Effector CD8-positive, alpha-beta T cell (primary cell): ENCODE measurements around the gene HOXD10.

Experiments used
- DNase-seq: peaks from one replicate; lab custom pipeline; 2025; lab: John Stamatoyannopoulos, UW

Gene HOXD10

DNA sequence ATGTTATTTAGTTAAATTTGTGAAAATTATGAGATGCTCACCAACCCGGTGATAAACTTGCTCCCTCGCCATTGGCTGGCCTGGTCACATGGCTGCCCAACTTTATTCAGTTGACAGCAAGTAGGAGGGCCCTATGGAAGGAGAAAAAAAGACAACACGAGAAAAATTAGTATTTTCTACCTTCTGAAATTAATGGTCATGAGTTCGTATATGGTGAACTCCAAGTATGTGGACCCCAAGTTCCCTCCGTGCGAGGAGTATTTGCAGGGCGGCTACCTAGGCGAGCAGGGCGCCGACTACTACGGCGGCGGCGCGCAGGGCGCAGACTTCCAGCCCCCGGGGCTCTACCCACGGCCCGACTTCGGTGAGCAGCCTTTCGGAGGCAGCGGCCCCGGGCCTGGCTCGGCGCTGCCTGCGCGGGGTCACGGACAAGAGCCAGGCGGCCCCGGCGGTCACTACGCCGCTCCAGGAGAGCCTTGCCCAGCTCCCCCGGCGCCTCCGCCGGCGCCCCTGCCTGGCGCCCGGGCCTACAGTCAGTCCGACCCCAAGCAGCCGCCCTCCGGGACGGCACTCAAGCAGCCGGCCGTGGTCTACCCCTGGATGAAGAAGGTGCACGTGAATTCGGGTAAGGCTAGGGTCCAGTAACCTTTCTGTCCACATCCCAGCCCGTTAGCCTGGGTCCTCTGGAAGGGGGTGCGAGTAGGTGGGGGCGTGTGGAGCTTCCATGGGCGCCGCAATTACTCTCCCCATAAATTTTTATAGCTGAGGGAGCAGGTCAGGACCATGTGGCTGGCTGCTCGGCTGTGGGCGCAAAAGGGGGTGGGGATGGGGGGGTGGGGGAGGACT, 35.1 kb downstream of the HOXD10 start, which contains the start of gene HOXD4:
HOXD4 (plus strand) TSS at position 109 of the 846 bp plus-strand sequence; CDS start at position 193, 84 bp downstream.
- DNase-seq, result no peak

DNA sequence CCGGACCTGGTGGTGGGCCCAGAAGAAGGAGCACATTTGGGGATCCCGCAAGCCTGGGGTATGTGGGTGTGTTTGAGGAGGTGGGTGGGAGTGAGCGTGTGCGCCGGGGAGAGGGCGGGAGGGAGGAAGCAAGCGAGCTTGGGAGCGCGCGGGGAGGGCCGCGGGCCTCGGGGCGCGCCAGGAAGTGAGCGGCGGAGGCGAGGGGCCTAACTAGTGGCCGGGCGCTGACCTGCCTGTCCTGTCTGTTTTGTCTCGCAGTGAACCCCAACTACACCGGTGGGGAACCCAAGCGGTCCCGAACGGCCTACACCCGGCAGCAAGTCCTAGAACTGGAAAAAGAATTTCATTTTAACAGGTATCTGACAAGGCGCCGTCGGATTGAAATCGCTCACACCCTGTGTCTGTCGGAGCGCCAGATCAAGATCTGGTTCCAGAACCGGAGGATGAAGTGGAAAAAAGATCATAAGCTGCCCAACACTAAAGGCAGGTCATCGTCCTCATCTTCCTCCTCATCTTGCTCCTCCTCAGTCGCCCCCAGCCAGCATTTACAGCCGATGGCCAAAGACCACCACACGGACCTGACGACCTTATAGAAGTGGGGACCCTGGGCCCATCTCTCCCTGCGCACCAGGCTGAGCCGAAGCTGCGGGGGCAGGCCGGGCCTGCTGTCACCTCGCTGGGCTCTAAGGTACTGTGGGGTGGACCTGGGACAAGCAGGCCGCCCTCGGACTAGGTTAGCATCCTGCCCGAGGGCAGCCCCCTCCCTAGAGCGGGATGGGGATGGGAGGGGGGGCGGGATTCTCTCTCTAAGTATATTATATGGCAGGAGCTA, 36.0 kb downstream of the HOXD10 start:
- no peak for DNase-seq

GRCh38 chr2:176154576-176155252, 38.1 kb downstream of the HOXD10 start:
- no peak for DNase-seq

GRCh38 chr2:176155356-176156044, 38.9 kb downstream of the HOXD10 start:
- DNase-seq, result no peak

- DNase-seq, result no peak
Observed at GRCh38 chr2:176156301-176156806, 39.8 kb downstream of the HOXD10 start.

DNA sequence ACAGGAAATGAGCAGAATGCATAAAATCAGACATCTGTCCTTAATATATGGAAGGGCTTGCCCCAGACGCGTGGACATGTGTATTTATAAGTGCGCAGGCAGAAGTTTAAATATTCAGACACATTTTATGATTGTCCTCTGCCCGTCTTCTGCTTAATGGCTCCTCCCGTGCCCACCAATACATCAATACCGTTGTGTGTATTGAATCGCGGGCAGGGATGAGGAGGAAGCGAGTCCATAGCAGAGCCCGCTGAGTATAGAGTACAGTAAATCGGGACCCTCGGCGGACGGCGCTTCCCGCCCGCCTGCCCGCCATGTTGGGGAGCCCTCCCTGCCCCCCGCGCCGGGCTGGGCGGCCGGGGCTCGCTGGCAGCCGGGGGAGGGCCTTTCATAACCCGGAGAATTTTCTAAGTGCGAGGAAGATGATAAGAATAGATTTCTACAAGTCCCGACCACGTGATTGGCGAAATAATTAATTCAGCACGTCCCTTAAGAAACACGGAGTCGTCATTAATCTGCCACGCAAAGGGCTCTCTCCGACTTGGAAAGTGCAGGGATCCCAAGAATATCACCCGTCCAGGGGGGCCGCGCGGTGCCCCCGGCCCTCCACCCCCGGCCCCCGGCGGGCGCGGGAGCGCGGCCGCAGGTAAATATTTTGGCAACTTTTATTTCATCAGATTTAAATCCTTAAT, 40.4 kb downstream of the HOXD10 start, which contains the start of gene HOXD3:
HOXD3 (plus strand) TSS at position 501 of the 692 bp plus-strand sequence. CDS start 11,808 bp downstream, outside the sequence.
- DNase-seq, result no peak

DNA sequence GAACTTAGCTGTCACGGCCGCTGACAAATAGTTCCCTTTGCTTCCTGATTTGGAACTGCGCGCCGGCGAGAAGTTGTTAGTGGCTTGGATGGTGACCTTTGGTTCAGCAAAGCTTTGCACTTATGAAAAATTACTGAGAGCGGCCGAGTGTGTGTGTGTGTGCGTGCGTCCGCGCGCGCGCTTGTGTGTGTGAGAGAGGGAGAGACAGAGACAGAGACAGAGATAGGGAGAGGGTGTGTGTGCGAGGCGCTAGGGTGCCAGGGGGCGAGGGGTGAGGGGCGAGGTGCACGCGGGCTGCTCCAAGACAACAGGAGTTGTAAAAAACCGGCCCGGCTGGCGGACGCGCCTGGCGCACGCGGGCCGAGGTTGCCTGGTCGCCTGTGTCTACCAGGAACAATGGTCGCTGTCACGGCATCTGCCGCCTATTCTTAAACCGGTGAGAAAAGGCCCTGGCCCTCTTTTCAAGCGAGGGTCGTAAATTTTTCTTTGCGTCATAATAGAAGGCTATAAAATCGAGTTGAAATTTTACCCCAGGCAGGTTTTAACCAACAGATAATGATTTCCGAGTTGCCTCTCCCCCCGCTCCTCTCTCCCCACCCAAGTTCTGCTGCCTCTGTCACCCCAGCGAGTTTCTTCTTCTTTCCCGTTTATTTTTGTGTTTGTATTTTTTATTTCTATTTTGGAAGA, 41.1 kb downstream of the HOXD10 start:
- no peak for DNase-seq

- no peak for DNase-seq
Observed at GRCh38 chr2:176158186-176158591, 41.6 kb downstream of the HOXD10 start.

- no peak for DNase-seq
Observed at GRCh38 chr2:176158855-176159662, 42.5 kb downstream of the HOXD10 start.

DNA sequence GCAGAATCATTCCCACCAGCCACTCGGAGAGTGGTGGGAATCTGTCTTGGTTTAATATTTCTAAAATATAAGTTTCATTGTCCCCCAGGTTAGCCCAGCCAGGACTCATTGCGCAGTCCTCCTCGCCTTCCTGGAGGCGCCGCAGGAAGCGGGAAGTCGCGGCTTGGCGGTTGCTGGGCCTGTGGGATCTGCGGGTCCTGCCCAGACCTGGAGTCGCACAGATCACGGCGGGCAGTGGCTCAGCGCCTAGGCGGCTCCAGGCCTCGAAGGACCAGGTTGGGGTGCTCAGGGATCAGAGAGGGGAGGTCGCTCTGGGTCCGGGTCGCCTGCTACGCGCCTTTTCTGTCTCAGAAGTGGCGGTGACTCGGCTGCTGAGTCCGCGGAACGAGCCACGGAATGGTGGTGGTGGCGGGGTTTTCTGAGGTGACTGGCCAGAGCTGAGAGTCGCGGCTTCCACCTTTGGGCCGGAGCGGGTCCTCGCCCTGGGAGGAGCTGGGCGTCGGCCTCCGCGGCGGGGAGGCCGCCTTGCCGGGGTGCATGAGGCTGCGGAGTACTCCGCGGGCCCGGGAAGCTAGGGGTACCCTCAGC, 43.2 kb downstream of the HOXD10 start:
- no peak for DNase-seq

- DNase-seq, result no peak
Observed at GRCh38 chr2:176160251-176160985, 43.8 kb downstream of the HOXD10 start.

GRCh38 chr2:176160986-176161824, 44.6 kb downstream of the HOXD10 start:
- DNase-seq, result no peak

DNA sequence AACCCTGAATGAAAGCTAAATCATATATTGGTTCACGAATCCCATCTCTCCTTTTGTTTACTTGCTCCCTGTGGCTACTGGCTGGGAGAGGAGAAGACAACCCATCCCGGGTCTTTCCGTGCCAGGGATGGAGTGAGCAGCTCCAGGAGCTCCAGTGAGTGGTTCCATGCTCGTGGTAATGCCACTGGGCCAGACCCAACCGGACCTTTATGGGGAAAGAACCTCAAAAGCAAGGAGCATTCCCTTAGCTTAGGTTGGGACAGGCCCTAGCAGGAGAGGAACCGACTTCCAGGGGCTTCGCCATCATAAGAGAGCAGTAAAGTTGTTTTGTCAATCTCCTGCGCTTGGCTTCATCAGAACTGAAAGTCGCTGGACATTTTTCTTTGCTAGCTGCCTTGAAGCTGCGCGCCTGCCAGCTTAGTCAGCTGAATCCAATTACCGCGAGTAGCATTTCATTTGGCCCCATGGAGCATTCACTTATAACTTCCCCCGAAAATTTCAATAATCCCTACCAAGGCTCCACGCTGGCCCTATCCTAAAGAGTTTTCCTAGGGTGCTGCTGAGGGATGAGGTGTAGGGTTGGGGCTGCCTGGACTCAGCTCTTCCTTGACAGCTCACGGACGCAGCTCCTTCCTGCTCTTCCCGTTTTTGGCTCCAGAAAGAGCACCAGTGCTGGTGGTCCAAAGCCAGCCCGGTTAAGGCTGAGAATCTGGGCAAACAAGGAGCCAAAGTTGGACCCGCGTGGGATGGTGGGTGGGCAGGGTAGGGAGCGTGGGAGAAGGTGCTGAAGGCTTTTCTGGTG, 45.4 kb downstream of the HOXD10 start:
- no peak for DNase-seq

- DNase-seq, result no peak
Observed at GRCh38 chr2:176162911-176163671, 46.5 kb downstream of the HOXD10 start.

- DNase-seq, result no peak
Observed at GRCh38 chr2:176163672-176164056, 47.1 kb downstream of the HOXD10 start.

GRCh38 chr2:176164201-176164600, 47.6 kb downstream of the HOXD10 start:
- DNase-seq, result no peak
